Measurements from ENCODE around the gene MIOX. TPM values are rescaled to one million over a fixed set of nuclear protein-coding genes. Genes with fewer than 3 reads are reported as not detected.
"Not testable (repeated sequence)": the region's sequence is repeated elsewhere in the genome, so short reads cannot be mapped to it uniquely, and the experiment has no call there.

MIOX gene
- total and polyA plus RNA-seq, 10 donors = 0.24 to 2.2 (median 0.26) TPM; not detected in 6

- Histone ChIP-seq H3K36me3 (peaks cover 0 to 95% (median 74%) of the 10 kb centered on the region in 6 donors), H3K27ac (no peak overlapping the region), H3K4me3 (no peak overlapping the region), H3K27me3 (replicated peaks in 1 of 7) (no peaks in the 10 kb centered on the region), H3K9me3 (no peaks in the 10 kb centered on the region), H3K4me1 (peaks cover 3 to 23% (median 5%) of the 10 kb centered on the region in 6 donors)
- intact Hi-C loops (cut with DNase I; ENCODE audit: low total_unique reads) = no loop called here
- 86 to 100% (median 94%) methylated on average over 2 to 8 of the region's 8 CpGs for WGBS, 5 donors
- no peak for TF ChIP-seq CTCF (IDR thresholded peaks at IDR 0.05 in 8 of 11, conservative IDR thresholded peaks at IDR 0.05 in 3 of 11)
- no peak for TF ChIP-seq POLR2AphosphoS5 (IDR thresholded peaks at IDR 0.05)
- no peak for TF ChIP-seq POLR2A (IDR thresholded peaks at IDR 0.05)
- no peak for DNase-seq
Measured at GRCh38 chr22:50519151-50519550, 32.5 kb downstream of the MIOX start.

- DNase-seq; intact Hi-C loops (cut with DNase I; ENCODE audit: low total_unique reads); H3K27ac ChIP-seq; H3K27me3 ChIP-seq (replicated peaks in 1 of 7); H3K4me3 ChIP-seq; H3K9me3 ChIP-seq: not testable (repeated sequence)
- H3K36me3 ChIP-seq = peaks cover 0 to 89% (median 74%) of the 10 kb centered on the region in 6 donors
- H3K4me1 ChIP-seq = peaks cover 12 to 26% (median 15%) of the 10 kb centered on the region in 6 donors
- 95 to 100% (median 98%) methylated on average over 8 of the region's 8 CpGs for WGBS, 5 donors
Measured at GRCh38 chr22:50520184-50520583, 33.5 kb downstream of the MIOX start.

- TF ChIP-seq POLR2AphosphoS5 (IDR thresholded peaks at IDR 0.05) = no peak
- TF ChIP-seq POLR2A (IDR thresholded peaks at IDR 0.05) = no peak
- TF ChIP-seq CTCF (IDR thresholded peaks at IDR 0.05 in 8 of 11, conservative IDR thresholded peaks at IDR 0.05 in 3 of 11) = no peak
- Histone ChIP-seq H3K4me3 (no peak overlapping the region), H3K9me3 (no peaks in the 10 kb centered on the region), H3K4me1 (peaks cover 12 to 31% (median 15%) of the 10 kb centered on the region in 6 donors), H3K27ac (no peak overlapping the region), H3K27me3 (replicated peaks in 1 of 7) (no peaks in the 10 kb centered on the region), H3K36me3 (peaks cover 0 to 85% (median 74%) of the 10 kb centered on the region in 6 donors)
- intact Hi-C loops (cut with DNase I; ENCODE audit: low total_unique reads) = no loop called here
- 91 to 96% (median 93%) methylated on average over 13 of the region's 13 CpGs for WGBS, 5 donors
- DNase-seq = no peak
Measured at GRCh38 chr22:50520826-50521453, 34.3 kb downstream of the MIOX start.

- DNase-seq = no peak
- H3K9me3 ChIP-seq = no peaks in the 10 kb centered on the region
- no peak overlapping the region for H3K4me3 ChIP-seq
- H3K27ac ChIP-seq = no peak overlapping the region
- peaks cover 0 to 77% (median 70%) of the 10 kb centered on the region in 6 donors for H3K36me3 ChIP-seq
- H3K4me1 ChIP-seq = peaks cover 16 to 39% (median 20%) of the 10 kb centered on the region in 6 donors
- intact Hi-C loops (cut with DNase I; ENCODE audit: low total_unique reads) = no loop called here
- no peak for TF ChIP-seq CTCF (IDR thresholded peaks at IDR 0.05 in 8 of 11, conservative IDR thresholded peaks at IDR 0.05 in 3 of 11)
- H3K27me3 ChIP-seq (replicated peaks in 1 of 7) = no peaks in the 10 kb centered on the region
- WGBS, 5 donors = 92 to 97% (median 95%) methylated on average over 7 to 10 of the region's 10 CpGs
Measured at GRCh38 chr22:50521710-50522109, 35.1 kb downstream of the MIOX start.
